ENCODE data around the gene REL. TPM values are rescaled to one million over a fixed set of nuclear protein-coding genes. Genes with fewer than 3 reads are reported as not detected.
A peak's percentile ranks its signal among the peaks of the same experiment; 100 is the strongest.

Gene REL
- total and polyA plus RNA-seq, 2 of the 13 experiments (the other 11 are each of a cell fraction or from before 2014, with no cell fraction given) = 3.7 to 7.0 TPM

DNA sequence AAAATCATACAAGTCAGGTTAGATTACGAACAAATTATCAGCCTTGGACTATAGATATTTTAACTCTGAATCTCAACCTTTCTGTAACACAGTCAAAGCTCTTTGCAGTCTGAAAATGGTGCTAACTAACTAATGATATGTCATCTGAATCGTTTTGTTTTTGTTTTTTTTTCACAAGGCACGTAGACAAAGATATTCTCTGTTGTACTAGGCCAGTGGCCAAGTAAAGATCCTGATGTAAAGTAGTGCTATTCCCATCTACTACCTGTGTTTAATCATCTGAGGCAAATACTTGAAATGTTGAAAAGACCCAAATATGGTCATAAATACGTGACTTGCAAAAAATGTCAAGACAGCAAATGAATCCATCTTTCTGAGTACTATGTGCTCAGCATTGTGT lies 65.7 kb downstream of the REL start:
- H3K4me3 ChIP-seq (replicated peaks in 1 of 3; ENCODE audit: insufficient read depth in 1 of 3, low read depth in 2 of 3, low read length in 3 of 3) = no peak overlapping the region
- no peak overlapping the region for H2AFZ ChIP-seq (ENCODE audit: low read length)
- no peaks in the 10 kb centered on the region for H3K27me3 ChIP-seq (ENCODE audit: control insufficient read depth in 1 of 2, insufficient read depth in 2 of 2, low read length in 2 of 2)
- TF ChIP-seq FLYWCH1 (CRISPR knock-in tag; IDR thresholded peaks at IDR 0.05) = no peak
- 0 out of 2 replicates have a peak, but pooled peaks have one; percentile 17 for TF ChIP-seq MAFF (IDR thresholded peaks at IDR 0.05; ENCODE audit: low read depth, low read length)
- ChIA-PET POLR2A (no interaction called here), CTCF (ENCODE audit: low intra/inter-chr PET ratio, low total read pairs) (no interaction called here)
- H3K27ac ChIP-seq (ENCODE audit: extremely low read length, insufficient read depth, low read length) = no peak overlapping the region
- no peak overlapping the region for H3K4me2 ChIP-seq (ENCODE audit: low read depth, low read length)
- H3K36me3 ChIP-seq (replicated peaks in 1 of 2; ENCODE audit: control insufficient read depth in 1 of 2, insufficient read depth in 2 of 2, low read length in 2 of 2) = peaks cover 16 to 49% of the 10 kb centered on the region in 2 experiments
- 87% methylated on average over 4 of the region's 4 CpGs for WGBS (ENCODE audit: low lambda C conversion rate)
- H3K4me1 ChIP-seq (ENCODE audit: insufficient read depth, low read length) = no peaks in the 10 kb centered on the region
- DNase-seq (ENCODE audit: low spot score) (no peak), ATAC-seq (no peak), FAIRE-seq (no peak)
- in situ Hi-C loops (cut with HindIII; ENCODE audit: extremely low pct_ligation_motif_present, low pct_unique_long_range_greater_than_20kb) = no loop called here
- no TSS peak for BruUV-seq (replicated peaks)
- intact Hi-C loops (cut with micrococcal nuclease; ENCODE audit: unreplicated experiment) = no loop called here
- no peaks in the 10 kb centered on the region for H3K79me2 ChIP-seq (ENCODE audit: insufficient read depth, low read length)
- no peaks in the 10 kb centered on the region for H3K9me3 ChIP-seq (ENCODE audit: low read length)
- no peak overlapping the region for H3K9ac ChIP-seq (ENCODE audit: insufficient read depth, low read depth, low read length)
- no peaks in the 10 kb centered on the region for H4K20me1 ChIP-seq (ENCODE audit: insufficient read depth, low read length)

DNA sequence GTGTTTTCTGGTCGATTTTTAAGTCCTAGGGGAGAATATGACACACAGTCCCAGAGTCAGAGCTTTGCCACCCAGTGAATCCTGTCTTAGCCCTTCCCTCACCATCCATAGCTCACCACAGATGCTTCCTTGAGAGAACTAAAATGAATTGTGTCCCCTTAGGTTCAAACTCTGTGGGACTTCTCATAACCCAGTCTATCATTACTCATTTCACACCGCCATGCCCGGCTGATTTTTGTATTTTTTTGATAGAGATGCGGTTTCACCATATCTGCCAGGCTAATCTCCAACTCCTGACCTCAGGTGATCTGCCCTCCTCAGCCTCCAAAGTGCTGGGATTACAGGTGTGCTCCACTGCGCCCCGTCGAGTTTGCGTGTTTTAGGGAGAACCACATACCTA lies 66.8 kb downstream of the REL start:
- WGBS (ENCODE audit: low lambda C conversion rate) = 96% methylated on average over 8 of the region's 8 CpGs
- peaks cover 17 to 48% of the 10 kb centered on the region in 2 experiments for H3K36me3 ChIP-seq (replicated peaks in 1 of 2; ENCODE audit: control insufficient read depth in 1 of 2, insufficient read depth in 2 of 2, low read length in 2 of 2)
- CTCF ChIA-PET (ENCODE audit: low intra/inter-chr PET ratio, low total read pairs) = no interaction called here
- H3K4me2 ChIP-seq (ENCODE audit: low read depth, low read length) = no peak overlapping the region
- no peaks in the 10 kb centered on the region for H3K4me1 ChIP-seq (ENCODE audit: insufficient read depth, low read length)
- H3K27me3 ChIP-seq (ENCODE audit: control insufficient read depth in 1 of 2, insufficient read depth in 2 of 2, low read length in 2 of 2) = no peaks in the 10 kb centered on the region
- FAIRE-seq (no peak), DNase-seq (ENCODE audit: low spot score) (no peak), ATAC-seq (no peak; the same call in 2 of the 3 replicates)
- H3K79me2 ChIP-seq (ENCODE audit: insufficient read depth, low read length) = no peaks in the 10 kb centered on the region
- no peaks in the 10 kb centered on the region for H3K9me3 ChIP-seq (ENCODE audit: low read length)
- H2AFZ ChIP-seq (ENCODE audit: low read length) = no peak overlapping the region
- intact Hi-C loops (cut with micrococcal nuclease; ENCODE audit: unreplicated experiment) (no loop called here), in situ Hi-C loops (cut with HindIII; ENCODE audit: extremely low pct_ligation_motif_present, low pct_unique_long_range_greater_than_20kb) (no loop called here)
- POLR2A ChIA-PET = no interaction called here
- no peaks in the 10 kb centered on the region for H4K20me1 ChIP-seq (ENCODE audit: insufficient read depth, low read length)
- no peak overlapping the region for H3K9ac ChIP-seq (ENCODE audit: insufficient read depth, low read depth, low read length)
- H3K27ac ChIP-seq (ENCODE audit: extremely low read length, insufficient read depth, low read length) = no peak overlapping the region
- BruUV-seq (replicated peaks) = no TSS peak
- H3K4me3 ChIP-seq (replicated peaks in 1 of 3; ENCODE audit: insufficient read depth in 1 of 3, low read depth in 2 of 3, low read length in 3 of 3) = no peak overlapping the region
- TF ChIP-seq ZNF441 (CRISPR knock-in tag; IDR thresholded peaks at IDR 0.05; ENCODE audit: borderline replicate concordance) (no peak), ZNF432 (CRISPR knock-in tag; IDR thresholded peaks at IDR 0.05; ENCODE audit: borderline replicate concordance) (no peak), THYN1 (CRISPR knock-in tag; IDR thresholded peaks at IDR 0.05; ENCODE audit: borderline replicate concordance, low read depth) (no peak), NR2F6 (IDR thresholded peaks at IDR 0.05) (no peak), NR2F6 (CRISPR knock-in tag; IDR thresholded peaks at IDR 0.05) (no peak)
- TF ChIP-seq, protein P1, sequence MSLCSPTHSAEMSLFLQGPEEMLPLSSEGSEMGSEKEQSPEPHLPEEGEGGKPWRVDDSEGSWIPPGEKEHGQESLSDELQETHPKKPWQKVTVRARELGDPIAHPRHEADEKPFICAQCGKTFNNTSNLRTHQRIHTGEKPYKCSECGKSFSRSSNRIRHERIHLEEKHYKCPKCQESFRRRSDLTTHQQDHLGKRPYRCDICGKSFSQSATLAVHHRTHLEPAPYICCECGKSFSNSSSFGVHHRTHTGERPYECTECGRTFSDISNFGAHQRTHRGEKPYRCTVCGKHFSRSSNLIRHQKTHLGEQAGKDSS (CRISPR knock-in tag; IDR thresholded peaks at IDR 0.05; ENCODE audit: borderline replicate concordance, low read depth) = no peak
- TF ChIP-seq, protein P2, sequence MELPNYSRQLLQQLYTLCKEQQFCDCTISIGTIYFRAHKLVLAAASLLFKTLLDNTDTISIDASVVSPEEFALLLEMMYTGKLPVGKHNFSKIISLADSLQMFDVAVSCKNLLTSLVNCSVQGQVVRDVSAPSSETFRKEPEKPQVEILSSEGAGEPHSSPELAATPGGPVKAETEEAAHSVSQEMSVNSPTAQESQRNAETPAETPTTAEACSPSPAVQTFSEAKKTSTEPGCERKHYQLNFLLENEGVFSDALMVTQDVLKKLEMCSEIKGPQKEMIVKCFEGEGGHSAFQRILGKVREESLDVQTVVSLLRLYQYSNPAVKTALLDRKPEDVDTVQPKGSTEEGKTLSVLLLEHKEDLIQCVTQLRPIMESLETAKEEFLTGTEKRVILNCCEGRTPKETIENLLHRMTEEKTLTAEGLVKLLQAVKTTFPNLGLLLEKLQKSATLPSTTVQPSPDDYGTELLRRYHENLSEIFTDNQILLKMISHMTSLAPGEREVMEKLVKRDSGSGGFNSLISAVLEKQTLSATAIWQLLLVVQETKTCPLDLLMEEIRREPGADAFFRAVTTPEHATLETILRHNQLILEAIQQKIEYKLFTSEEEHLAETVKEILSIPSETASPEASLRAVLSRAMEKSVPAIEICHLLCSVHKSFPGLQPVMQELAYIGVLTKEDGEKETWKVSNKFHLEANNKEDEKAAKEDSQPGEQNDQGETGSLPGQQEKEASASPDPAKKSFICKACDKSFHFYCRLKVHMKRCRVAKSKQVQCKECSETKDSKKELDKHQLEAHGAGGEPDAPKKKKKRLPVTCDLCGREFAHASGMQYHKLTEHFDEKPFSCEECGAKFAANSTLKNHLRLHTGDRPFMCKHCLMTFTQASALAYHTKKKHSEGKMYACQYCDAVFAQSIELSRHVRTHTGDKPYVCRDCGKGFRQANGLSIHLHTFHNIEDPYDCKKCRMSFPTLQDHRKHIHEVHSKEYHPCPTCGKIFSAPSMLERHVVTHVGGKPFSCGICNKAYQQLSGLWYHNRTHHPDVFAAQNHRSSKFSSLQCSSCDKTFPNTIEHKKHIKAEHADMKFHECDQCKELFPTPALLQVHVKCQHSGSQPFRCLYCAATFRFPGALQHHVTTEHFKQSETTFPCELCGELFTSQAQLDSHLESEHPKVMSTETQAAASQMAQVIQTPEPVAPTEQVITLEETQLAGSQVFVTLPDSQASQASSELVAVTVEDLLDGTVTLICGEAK (IDR thresholded peaks at IDR 0.05) = no peak
- TF ChIP-seq, protein P2 (CRISPR knock-in tag; IDR thresholded peaks at IDR 0.05) = no peak
